Activated CD4-positive, alpha-beta T cell treated with anti-CD3 and anti-CD28 coated beads, Interleukin-2, amount 10 ng/mL, durations not matched to agents 7 days and 5 days (primary cell): Measurements from ENCODE around the gene WDR4. TPM values are rescaled to one million over a fixed set of nuclear protein-coding genes. Genes with fewer than 3 reads are reported as not detected.
"Not testable (repeated sequence)": the region's sequence is repeated elsewhere in the genome, so short reads cannot be mapped to it uniquely, and the experiment has no call there.

ENCODE experiments used
- CTCF ChIA-PET: fragments of 350-600 bp; sonication (Branson Sonifier 250); formaldehyde crosslinking; loops from one replicate; lab custom pipeline; 2021; ENCODE audit warnings: antibody characterized with exemption; lab: Charles Lee
- POLR2A ChIA-PET: fragments of 350-600 bp; sonication (Branson Sonifier 250); formaldehyde crosslinking; loops from one replicate; lab custom pipeline; 2021; ENCODE audit warnings: antibody characterized with exemption; lab: Charles Lee
- DNase-seq: peaks from one replicate; pipeline ENCODE4 v3.0.0-alpha.2; 2020
- H3K27ac Mint-ChIP-seq: one replicate; pipeline ENCODE4 v1.8.0; 2021; ENCODE audit warnings: mild to moderate bottlenecking, moderate library complexity, mixed read lengths
- H3K27me3 Mint-ChIP-seq: one replicate; pipeline ENCODE4 v1.8.0; 2021; ENCODE audit warnings: mixed read lengths
- H3K36me3 Mint-ChIP-seq: one replicate; pipeline ENCODE4 v1.8.0; 2021; ENCODE audit warnings: low read depth, mixed read lengths
- H3K4me1 Mint-ChIP-seq: one replicate; pipeline ENCODE4 v1.8.0; 2021; ENCODE audit warnings: mixed read lengths
- H3K4me3 Mint-ChIP-seq: one replicate; pipeline ENCODE4 v1.8.0; 2021; ENCODE audit warnings: mild to moderate bottlenecking, moderate library complexity, mixed read lengths
- H3K9me3 Mint-ChIP-seq: one replicate; pipeline ENCODE4 v1.8.0; 2021; ENCODE audit warnings: mixed read lengths
- total RNA-seq, 2 experiments: library from RNA; stranded (reverse); gene quantifications; one replicate each; pipeline ENCODE4 v1.2.3, GENCODE V29; 2021

Gene WDR4
- total RNA-seq, 2 experiments from 2014 or later: 23.9 to 32.7 TPM

GRCh38 chr21:42847726-42848125 lies 31.6 kb downstream of the WDR4 start:
- ChIA-PET POLR2A (no interaction called here), CTCF (no interaction called here)
- Mint-ChIP-seq H3K36me3 (peaks cover 46% of the 10 kb centered on the region), H3K27me3 (no peaks in the 10 kb centered on the region), H3K4me3 (no peak overlapping the region), H3K4me1 (peaks cover 4% of the 10 kb centered on the region), H3K27ac (no peak overlapping the region), H3K9me3 (no peaks in the 10 kb centered on the region)
- DNase-seq: no peak

- Mint-ChIP-seq H3K36me3 (peaks cover 46% of the 10 kb centered on the region), H3K27ac (no peak overlapping the region), H3K9me3 (no peaks in the 10 kb centered on the region), H3K27me3 (no peaks in the 10 kb centered on the region), H3K4me1 (peaks cover 4% of the 10 kb centered on the region), H3K4me3 (no peak overlapping the region)
- POLR2A ChIA-PET: no interaction called here
- CTCF ChIA-PET: no interaction called here
- no peak for DNase-seq
Observed at GRCh38 chr21:42847051-42847707, 32.2 kb downstream of the WDR4 start.

- CTCF ChIA-PET: no interaction called here
- Mint-ChIP-seq H3K27ac (no peak overlapping the region), H3K4me3 (no peak overlapping the region), H3K27me3 (no peaks in the 10 kb centered on the region), H3K4me1 (peaks cover 4% of the 10 kb centered on the region), H3K36me3 (peaks cover 43% of the 10 kb centered on the region), H3K9me3 (no peaks in the 10 kb centered on the region)
- DNase-seq: no peak
- POLR2A ChIA-PET: no interaction called here
Observed at GRCh38 chr21:42846221-42846620, 33.1 kb downstream of the WDR4 start.

GRCh38 chr21:42845296-42845965 lies 33.9 kb downstream of the WDR4 start:
- no peak overlapping the region for H3K4me3 Mint-ChIP-seq
- CTCF ChIA-PET: no interaction called here
- DNase-seq: no peak
- no peak overlapping the region for H3K27ac Mint-ChIP-seq
- POLR2A ChIA-PET: no interaction called here
- peaks cover 39% of the 10 kb centered on the region for H3K36me3 Mint-ChIP-seq
- H3K27me3 Mint-ChIP-seq: no peaks in the 10 kb centered on the region
- no peaks in the 10 kb centered on the region for H3K9me3 Mint-ChIP-seq
- H3K4me1 Mint-ChIP-seq: peaks cover 4% of the 10 kb centered on the region

GRCh38 chr21:42844411-42845113 lies 34.8 kb downstream of the WDR4 start:
- no peaks in the 10 kb centered on the region for H3K27me3 Mint-ChIP-seq
- DNase-seq: no peak

GRCh38 chr21:42843056-42843455 lies 36.3 kb downstream of the WDR4 start:
- no peak overlapping the region for H3K4me3 Mint-ChIP-seq
- ChIA-PET POLR2A (no interaction called here), CTCF (interaction anchor here (0.6 to 1.4 kb wide), 2 partner anchors 9 to 250 kb away, joined by 4 to 5 read pairs; no protein-coding TSS in a partner anchor)
- H3K36me3 Mint-ChIP-seq: peaks cover 33% of the 10 kb centered on the region
- H3K4me1 Mint-ChIP-seq: peaks cover 4% of the 10 kb centered on the region
- DNase-seq: no peak
- no peak overlapping the region for H3K27ac Mint-ChIP-seq
- no peaks in the 10 kb centered on the region for H3K9me3 Mint-ChIP-seq
- H3K27me3 Mint-ChIP-seq: no peaks in the 10 kb centered on the region

More at GRCh38 chr21:42844411-42845113, 34.8 kb downstream of the WDR4 start:
- H3K4me3 Mint-ChIP-seq: no peak overlapping the region
- ChIA-PET POLR2A (no interaction called here), CTCF (no interaction called here)
- peaks cover 36% of the 10 kb centered on the region for H3K36me3 Mint-ChIP-seq
- H3K9me3 Mint-ChIP-seq: no peaks in the 10 kb centered on the region
- H3K27ac Mint-ChIP-seq: peak overlapping the region; percentile 56
- peaks cover 4% of the 10 kb centered on the region for H3K4me1 Mint-ChIP-seq

GRCh38 chr21:42841916-42842655 lies 37.3 kb downstream of the WDR4 start:
- H3K27ac Mint-ChIP-seq, H3K27me3 Mint-ChIP-seq, POLR2A ChIA-PET, DNase-seq, H3K9me3 Mint-ChIP-seq, H3K4me3 Mint-ChIP-seq, H3K4me1 Mint-ChIP-seq: not testable (repeated sequence)
- CTCF ChIA-PET: interaction anchor here (1.4 kb wide), 1 partner anchor 9 kb away, joined by 4 read pairs; no protein-coding TSS in a partner anchor
- peaks cover 29% of the 10 kb centered on the region for H3K36me3 Mint-ChIP-seq

GRCh38 chr21:42841156-42841915 lies 38.0 kb downstream of the WDR4 start:
- Mint-ChIP-seq H3K4me1 (peaks cover 4% of the 10 kb centered on the region), H3K36me3 (peaks cover 23% of the 10 kb centered on the region), H3K4me3 (no peak overlapping the region), H3K27me3 (no peaks in the 10 kb centered on the region), H3K9me3 (no peaks in the 10 kb centered on the region), H3K27ac (no peak overlapping the region)
- CTCF ChIA-PET: no interaction called here
- POLR2A ChIA-PET: no interaction called here
- DNase-seq: no peak

GRCh38 chr21:42840411-42841155 lies 38.8 kb downstream of the WDR4 start:
- no peak for DNase-seq
- ChIA-PET POLR2A (no interaction called here), CTCF (no interaction called here)
- Mint-ChIP-seq H3K9me3 (no peaks in the 10 kb centered on the region), H3K4me3 (no peak overlapping the region), H3K27ac (no peak overlapping the region), H3K4me1 (peaks cover 4% of the 10 kb centered on the region), H3K27me3 (no peaks in the 10 kb centered on the region), H3K36me3 (peaks cover 19% of the 10 kb centered on the region)

- peaks cover 13% of the 10 kb centered on the region for H3K36me3 Mint-ChIP-seq
- DNase-seq: peak; percentile 3
- H3K4me1 Mint-ChIP-seq: peaks cover 4% of the 10 kb centered on the region
- H3K4me3 Mint-ChIP-seq: no peak overlapping the region
- CTCF ChIA-PET: no interaction called here
- POLR2A ChIA-PET: no interaction called here
- H3K27ac Mint-ChIP-seq: no peak overlapping the region
- no peaks in the 10 kb centered on the region for H3K27me3 Mint-ChIP-seq
- H3K9me3 Mint-ChIP-seq: no peaks in the 10 kb centered on the region
Observed at GRCh38 chr21:42839271-42840231, 39.8 kb downstream of the WDR4 start.

- H3K36me3 Mint-ChIP-seq, POLR2A ChIA-PET, H3K9me3 Mint-ChIP-seq, H3K27me3 Mint-ChIP-seq, H3K4me3 Mint-ChIP-seq, CTCF ChIA-PET, DNase-seq: not testable (repeated sequence)
- Mint-ChIP-seq H3K4me1 (peaks cover 11% of the 10 kb centered on the region), H3K27ac (peak overlapping the region; percentile 34)
Observed at GRCh38 chr21:42838212-42838690, 41.1 kb downstream of the WDR4 start.
